IMR-90 (cell line): ENCODE measurements around the gene UBE2E2. TPM values are rescaled to one million over a fixed set of nuclear protein-coding genes. Genes with fewer than 3 reads are reported as not detected.

Source experiments
- ATAC-seq: fragments of 200-7000 bp; cut with Tn5 transposase; 2 replicates; pipeline ENCODE4 v1.9.1; 2020; ENCODE audit warnings: low read depth, mild to moderate bottlenecking, moderate library complexity
- BruUV-seq: library from RNA; stranded (reverse); fragments of 400-500 nt; replicated peaks from 2 replicates; lab custom pipeline; 2021; lab: Mats Ljungman, UMichigan
- CTCF ChIA-PET: fragments of 300-600 bp; formaldehyde crosslinking; extraction: SDS; loops from one replicate; lab custom pipeline; 2021; ENCODE audit warnings: antibody characterized with exemption; lab: Yijun Ruan, JAX
- POLR2A ChIA-PET: fragments of 300-600 bp; sonication (Branson Sonifier 250); formaldehyde crosslinking; loops from one replicate; lab custom pipeline; 2022; ENCODE audit warnings: antibody characterized with exemption; ENCODE audit not compliant: unreplicated experiment; lab: Charles Lee
- DNase-seq: peaks from one replicate; pipeline ENCODE4 v3.0.0; 2013
- H2AFZ ChIP-seq: replicated peaks from 2 replicates; pipeline ENCODE3; 2013; ENCODE audit warnings: low read length, mild to moderate bottlenecking; ENCODE audit not compliant: poor library complexity
- H2AK5ac ChIP-seq: 2 replicates; pipeline ENCODE4 v1.6.1; 2013; ENCODE audit warnings: low read depth, low read length, inconsistent platforms
- H2AK9ac ChIP-seq: replicated peaks from 2 replicates; pipeline ENCODE3; 2013; ENCODE audit warnings: mild to moderate bottlenecking, low read depth, low read length, moderate library complexity; ENCODE audit not compliant: poor library complexity
- H2BK120ac ChIP-seq: 2 replicates; pipeline ENCODE4 v1.6.1; 2013; ENCODE audit warnings: low read depth, low read length, inconsistent platforms
- H2BK15ac ChIP-seq: 3 replicates; pipeline ENCODE4 v1.6.1; 2013; ENCODE audit warnings: low read depth, low read length, inconsistent platforms
- H2BK20ac ChIP-seq: 2 replicates; pipeline ENCODE4 v1.6.1; 2013; ENCODE audit warnings: low read depth, mild to moderate bottlenecking, inconsistent platforms, low read length, moderate library complexity
- H2BK5ac ChIP-seq: 2 replicates; pipeline ENCODE4 v1.6.1; 2013; ENCODE audit warnings: mild to moderate bottlenecking, low read depth, low read length, inconsistent platforms; ENCODE audit not compliant: poor library complexity, severe bottlenecking
- H3K14ac ChIP-seq: replicated peaks from 2 replicates; pipeline ENCODE4 v1.6.1; 2013; ENCODE audit warnings: low read depth, low read length, inconsistent platforms
- H3K18ac ChIP-seq: 2 replicates; pipeline ENCODE4 v1.6.1; 2013; ENCODE audit warnings: low read depth, low read length, control low read depth
- H3K23ac ChIP-seq: 2 replicates; pipeline ENCODE4 v1.6.1; 2013; ENCODE audit warnings: low read depth, low read length, inconsistent platforms
- H3K27ac ChIP-seq: 2 replicates; pipeline ENCODE4 v1.5.1; 2013; ENCODE audit warnings: mild to moderate bottlenecking, control low read depth, low read length; ENCODE audit not compliant: insufficient read depth
- H3K27me3 ChIP-seq: 2 replicates; pipeline ENCODE4 v1.6.1; 2013; ENCODE audit warnings: low read length; ENCODE audit not compliant: control insufficient read depth, insufficient read depth
- H3K36me3 ChIP-seq: 2 replicates; pipeline ENCODE4 v1.6.1; 2013; ENCODE audit warnings: low read length, mixed read lengths; ENCODE audit not compliant: control insufficient read depth, insufficient read depth
- H3K4ac ChIP-seq: 2 replicates; pipeline ENCODE4 v1.6.1; 2013; ENCODE audit warnings: low read depth, low read length, inconsistent platforms
- H3K4me1 ChIP-seq: 2 replicates; pipeline ENCODE4 v1.6.1; 2013; ENCODE audit warnings: low read length, mixed read lengths; ENCODE audit not compliant: control insufficient read depth, insufficient read depth
- H3K4me2 ChIP-seq: 2 replicates; pipeline ENCODE4 v1.6.1; 2013; ENCODE audit warnings: low read depth, mild to moderate bottlenecking, control low read depth, low read length, moderate library complexity
- H3K4me3 ChIP-seq: 2 replicates; pipeline ENCODE4 v1.5.1; 2013; ENCODE audit warnings: low read depth, mild to moderate bottlenecking, control low read depth, low read length, moderate library complexity; ENCODE audit not compliant: insufficient read depth
- H3K56ac ChIP-seq: 2 replicates; pipeline ENCODE4 v1.6.1; 2013; ENCODE audit warnings: low read length, inconsistent platforms; ENCODE audit not compliant: insufficient read depth; ENCODE audit errors: extremely low read depth
- H3K79me1 ChIP-seq, 2 experiments: 2 replicates each; pipeline ENCODE4 v1.6.1; 2013; ENCODE audit warnings: low read length in 2 of 2, inconsistent platforms in 1 of 2, low read depth in 1 of 2
- H3K9ac ChIP-seq: 2 replicates; pipeline ENCODE4 v1.6.1; 2013; ENCODE audit warnings: low read depth, low read length, control low read depth
- H3K9me1 ChIP-seq: 2 replicates; pipeline ENCODE4 v1.6.1; 2013; ENCODE audit warnings: low read length, inconsistent platforms; ENCODE audit not compliant: insufficient read depth
- H3K9me3 ChIP-seq: 2 replicates; pipeline ENCODE4 v1.6.1; 2013; ENCODE audit warnings: low read length; ENCODE audit not compliant: control insufficient read depth, insufficient read depth
- H4K20me1 ChIP-seq: 2 replicates; pipeline ENCODE4 v1.6.1; 2013; ENCODE audit warnings: low read length, inconsistent platforms; ENCODE audit not compliant: insufficient read depth
- H4K5ac ChIP-seq: 2 replicates; pipeline ENCODE4 v1.6.1; 2013; ENCODE audit warnings: mild to moderate bottlenecking, low read depth, low read length, control low read depth
- H4K8ac ChIP-seq, 2 experiments: 2 replicates each; pipeline ENCODE4 v1.6.1; 2013; ENCODE audit warnings: low read depth in 2 of 2, low read length in 2 of 2, control low read depth in 1 of 2, inconsistent platforms in 1 of 2
- H4K91ac ChIP-seq: 2 replicates; pipeline ENCODE4 v1.6.1; 2013; ENCODE audit warnings: low read depth, low read length, inconsistent platforms; ENCODE audit not compliant: insufficient read depth
- CTCF ChIP-seq: conservative IDR thresholded peaks from 2 replicates; pipeline ENCODE4 v1.5.1; 2012; ENCODE audit warnings: mild to moderate bottlenecking, low read depth, low read length, improper control_type of control experiment
- MAFK ChIP-seq: IDR thresholded peaks from 2 replicates; pipeline ENCODE4 v1.6.1; 2012; ENCODE audit warnings: low read depth, low read length, improper control_type of control experiment
- MAZ ChIP-seq: IDR thresholded peaks from 2 replicates; pipeline ENCODE4 v1.6.1; 2012; ENCODE audit warnings: low read depth, mild to moderate bottlenecking, low read length, improper control_type of control experiment, moderate library complexity, borderline replicate concordance
- MXI1 ChIP-seq: IDR thresholded peaks from 2 replicates; pipeline ENCODE4 v1.6.1; 2012; ENCODE audit warnings: low read depth, mild to moderate bottlenecking, low read length, moderate library complexity, borderline replicate concordance
- POLR2A ChIP-seq: IDR thresholded peaks from 2 replicates; pipeline ENCODE4 v1.6.1; 2012; ENCODE audit warnings: mild to moderate bottlenecking, low read depth, low read length
- RCOR1 ChIP-seq: IDR thresholded peaks from 2 replicates; pipeline ENCODE4 v1.6.1; 2012; ENCODE audit warnings: mild to moderate bottlenecking, low read length, improper control_type of control experiment; ENCODE audit not compliant: insufficient replicate concordance
- SMC3 ChIP-seq: fragments of 150-350 bp; IDR thresholded peaks from 2 replicates; pipeline ENCODE4 v1.6.1; 2016; ENCODE audit warnings: low read depth, mild to moderate bottlenecking, antibody characterized with exemption, low read length, moderate library complexity
- WGBS, 2 experiments: methylation state at CpG; one replicate each; pipeline versions ENCODE4 v1.1.5 to v1.1.7; 2013; ENCODE audit warnings: missing lambda C conversion rate in 2 of 2; ENCODE audit not compliant: insufficient read length in 1 of 2; ENCODE audit errors: extremely low coverage in 2 of 2; 5-methylcytosine and 5-hydroxymethylcytosine counted together
- dilution Hi-C: fragments of 300-500 bp; cut with HindIII; formaldehyde crosslinking; loops from one replicate; pipeline ENCODE4 v1.14.3; 2018; ENCODE audit warnings: low sequenced_read_pairs; ENCODE audit not compliant: unreplicated experiment
- in situ Hi-C: fragments of 300-500 bp; cut with MboI; formaldehyde crosslinking; loops from 3 replicates; pipeline ENCODE4 v1.14.3; 2019; ENCODE audit warnings: low sequenced_read_pairs, inconsistent platforms, mixed read lengths
- intact Hi-C: fragments of 100-400 bp; cut with micrococcal nuclease; formaldehyde crosslinking; loops from 2 replicates; pipeline ENCODE4 v1.10.0; 2022
- polyA plus RNA-seq, 3 experiments: library from polyadenylated mRNA; depleted of rRNA; stranded (reverse); fragments of >200 nt; gene quantifications; 2 replicates each; pipeline ENCODE4 v1.2.3, GENCODE V29; 2012; ENCODE audit warnings: low replicate concordance in 1 of 3
- total RNA-seq: library from RNA; depleted of rRNA; stranded (reverse); fragments of >200 nt; gene quantifications from 2 replicates; pipeline ENCODE4 v1.2.3, GENCODE V29; 2012

UBE2E2 gene
- total and polyA plus RNA-seq, 2 of the 4 experiments (the other 2 are of a cell fraction) = 18.6 to 32.7 TPM

- no peaks in the 10 kb centered on the region for H3K9me3 ChIP-seq
- no peak overlapping the region for H2AFZ ChIP-seq
- no peaks in the 10 kb centered on the region; the same call in 1 of the 2 replicates for H3K9me1 ChIP-seq
- no peak overlapping the region for H3K4me3 ChIP-seq
- no peaks in the 10 kb centered on the region for H3K4me1 ChIP-seq
- in situ Hi-C loops (no loop called here), intact Hi-C loops (no loop called here), dilution Hi-C loops (no loop called here)
- ChIA-PET CTCF (no interaction called here), POLR2A (no interaction called here)
- no peaks in the 10 kb centered on the region; a peak in 1 of 4 replicates for H3K79me1 ChIP-seq
- DNase-seq = no peak
- TF ChIP-seq MAZ (no peak), CTCF (no peak), MXI1 (no peak), SMC3 (no peak), RCOR1 (no peak), MAFK (no peak), POLR2A (no peak)
- no peak overlapping the region for H3K14ac ChIP-seq
- no peak overlapping the region for H2BK5ac ChIP-seq
- no peaks in the 10 kb centered on the region for H3K27me3 ChIP-seq
- H3K23ac ChIP-seq = no peak overlapping the region
- H4K8ac ChIP-seq = no peak overlapping the region
- no peak overlapping the region for H3K18ac ChIP-seq
- H3K36me3 ChIP-seq = no peaks in the 10 kb centered on the region
- no peak overlapping the region for H3K4me2 ChIP-seq
- no CpG with 5 or more reads among the region's 2 CpGs for WGBS, 2 experiments
- no peak overlapping the region for H2AK5ac ChIP-seq
- no peaks in the 10 kb centered on the region for H4K20me1 ChIP-seq
- H3K4ac ChIP-seq = no peak overlapping the region
- no peak overlapping the region for H3K9ac ChIP-seq
- BruUV-seq = no TSS peak
- no peak overlapping the region for H2BK15ac ChIP-seq
- H4K91ac ChIP-seq = no peak overlapping the region
- no peak overlapping the region for H2AK9ac ChIP-seq
- H3K27ac ChIP-seq = no peak overlapping the region
- no peak overlapping the region for H2BK120ac ChIP-seq
- H2BK20ac ChIP-seq = no peak overlapping the region
- no peak overlapping the region for H4K5ac ChIP-seq
- no peak for ATAC-seq
- H3K56ac ChIP-seq = no peak overlapping the region
Measured at GRCh38 chr3:23402728-23403492, 199.8 kb downstream of the UBE2E2 start.
